ENCODE measurements around the gene OR6N1.

DNA sequence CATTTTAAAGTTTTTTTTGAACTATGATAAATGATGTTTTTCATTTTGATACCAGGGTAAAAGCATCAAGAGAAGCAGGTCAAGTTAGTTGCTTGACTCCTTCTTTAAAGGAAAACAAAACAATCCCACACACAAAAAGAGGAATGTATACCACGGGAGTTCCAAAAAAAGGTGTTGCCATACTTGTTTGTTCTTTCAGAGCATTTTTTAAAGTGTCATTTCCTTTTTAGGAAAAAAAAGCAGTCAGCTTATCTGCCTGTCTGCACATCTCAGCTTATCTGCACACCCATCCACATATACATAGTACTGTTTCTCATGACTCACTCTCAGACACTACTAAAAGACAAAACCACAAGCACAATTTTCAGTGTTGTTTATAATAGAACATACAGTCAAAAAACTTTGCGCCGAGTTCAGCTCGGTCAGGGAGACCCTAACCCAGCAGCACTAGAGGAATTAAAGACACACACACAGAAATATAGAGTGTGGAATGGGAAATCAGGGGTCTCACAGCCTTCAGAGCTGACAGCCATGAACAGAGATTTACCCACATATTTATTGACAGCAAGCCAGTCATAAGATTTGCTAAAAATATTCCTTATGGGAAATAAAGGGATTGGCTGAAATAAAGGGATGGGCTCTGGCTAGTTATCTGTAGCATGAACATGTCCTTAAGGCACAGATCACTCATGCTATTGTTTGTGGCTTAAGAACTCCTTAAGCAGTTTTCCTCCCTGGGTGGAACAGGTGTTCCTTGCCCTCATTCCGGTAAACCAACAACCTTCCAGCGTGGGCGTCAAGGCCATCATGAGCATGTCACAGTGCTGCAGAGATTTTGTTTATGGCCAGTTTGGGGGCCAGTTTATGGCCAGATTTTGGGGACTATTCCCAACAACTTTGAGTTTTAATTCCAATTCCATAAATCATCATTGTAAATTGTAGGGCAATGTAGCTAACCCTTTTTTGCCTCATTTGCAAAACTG lies 47.8 kb upstream of the OR6N1 start:
- no peak for TF ChIP-seq POLR2A (IDR thresholded peaks at IDR 0.05)
- TF ChIP-seq, protein P1, sequence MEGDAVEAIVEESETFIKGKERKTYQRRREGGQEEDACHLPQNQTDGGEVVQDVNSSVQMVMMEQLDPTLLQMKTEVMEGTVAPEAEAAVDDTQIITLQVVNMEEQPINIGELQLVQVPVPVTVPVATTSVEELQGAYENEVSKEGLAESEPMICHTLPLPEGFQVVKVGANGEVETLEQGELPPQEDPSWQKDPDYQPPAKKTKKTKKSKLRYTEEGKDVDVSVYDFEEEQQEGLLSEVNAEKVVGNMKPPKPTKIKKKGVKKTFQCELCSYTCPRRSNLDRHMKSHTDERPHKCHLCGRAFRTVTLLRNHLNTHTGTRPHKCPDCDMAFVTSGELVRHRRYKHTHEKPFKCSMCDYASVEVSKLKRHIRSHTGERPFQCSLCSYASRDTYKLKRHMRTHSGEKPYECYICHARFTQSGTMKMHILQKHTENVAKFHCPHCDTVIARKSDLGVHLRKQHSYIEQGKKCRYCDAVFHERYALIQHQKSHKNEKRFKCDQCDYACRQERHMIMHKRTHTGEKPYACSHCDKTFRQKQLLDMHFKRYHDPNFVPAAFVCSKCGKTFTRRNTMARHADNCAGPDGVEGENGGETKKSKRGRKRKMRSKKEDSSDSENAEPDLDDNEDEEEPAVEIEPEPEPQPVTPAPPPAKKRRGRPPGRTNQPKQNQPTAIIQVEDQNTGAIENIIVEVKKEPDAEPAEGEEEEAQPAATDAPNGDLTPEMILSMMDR (IDR thresholded peaks at IDR 0.05): no peak

Data from tibial nerve (tissue), 3 donors.